ENCODE results near the gene ERI3. TPM values are rescaled to one million over a fixed set of nuclear protein-coding genes. Genes with fewer than 3 reads are reported as not detected.

ERI3 gene
- polyA plus RNA-seq, 2 donors, result 15.1 to 26.1 TPM

- no peak overlapping the region for H3K4me3 ChIP-seq (ENCODE audit: low read depth in 1 of 2, low read length in 2 of 2)
- no peaks in the 10 kb centered on the region for H3K9me3 ChIP-seq (ENCODE audit: control insufficient read depth in 2 of 2, insufficient read depth in 1 of 2, low read depth in 1 of 2, low read length in 1 of 2)
- 85 to 88% methylated on average over 2 of the region's 2 CpGs for WGBS, 2 donors
- no peaks in the 10 kb centered on the region for H3K27me3 ChIP-seq (ENCODE audit: control insufficient read depth in 1 of 2, insufficient read depth in 2 of 2, low read length in 2 of 2)
- H3K36me3 ChIP-seq (ENCODE audit: control insufficient read depth in 2 of 2, insufficient read depth in 2 of 2, low read length in 1 of 2), result peaks cover 6 to 10% of the 10 kb centered on the region in 2 donors
- H3K27ac ChIP-seq (ENCODE audit: low read depth in 2 of 2, low read length in 1 of 2), result no peak overlapping the region
- H3K4me1 ChIP-seq (ENCODE audit: control insufficient read depth in 2 of 2, insufficient read depth in 2 of 2, low read length in 1 of 2), result no peaks in the 10 kb centered on the region
Observed at GRCh38 chr1:44321466-44321865, 33.6 kb downstream of the ERI3 start.

DNA sequence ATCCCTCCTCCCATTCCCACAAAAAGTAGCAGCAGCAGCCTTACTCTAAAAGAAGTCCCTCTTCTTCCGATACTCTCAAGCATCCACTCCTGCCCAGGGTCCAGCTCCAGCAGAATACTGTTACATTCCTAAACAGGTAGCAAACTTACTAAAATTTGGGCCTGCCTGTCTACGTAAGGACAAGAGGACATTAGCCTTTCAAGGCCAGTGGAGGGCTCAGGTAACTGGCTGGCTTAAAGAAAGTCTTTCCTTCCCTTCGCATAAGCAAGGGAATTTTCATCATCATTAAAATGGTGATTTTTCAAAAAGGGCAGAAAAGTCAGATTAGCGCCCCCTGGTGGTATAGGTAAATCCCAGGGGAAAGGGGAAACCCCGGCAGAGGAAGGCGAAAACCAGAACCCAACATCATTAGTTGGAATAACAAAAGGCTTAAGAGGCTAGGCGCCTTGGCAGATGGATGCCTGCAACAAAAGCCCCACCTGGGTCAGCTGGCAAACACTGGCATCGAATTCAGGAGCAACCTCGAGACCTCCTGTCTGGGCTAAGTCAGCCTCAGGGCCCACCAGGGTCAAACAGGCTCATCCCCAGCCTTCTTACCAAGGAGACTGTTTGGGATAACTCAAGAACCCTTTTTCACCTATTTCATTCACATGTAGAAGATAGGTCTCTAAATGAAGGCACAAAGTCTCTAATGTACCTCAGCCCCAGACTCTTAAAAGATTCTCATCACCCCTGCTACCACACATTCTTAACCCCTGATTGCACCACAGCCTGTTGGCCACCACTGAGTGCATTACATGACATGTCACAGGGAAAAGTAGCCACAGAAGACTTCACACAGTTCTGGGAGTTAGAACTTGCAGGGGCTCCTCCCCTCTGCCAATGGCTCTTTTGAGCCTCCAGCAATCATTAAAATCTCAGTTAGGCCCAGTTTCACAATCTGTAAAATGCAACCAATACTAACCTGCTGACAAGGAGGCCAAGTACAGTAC is 36.7 kb downstream of the ERI3 start:
- Histone ChIP-seq H3K27me3 (ENCODE audit: control insufficient read depth in 1 of 2, insufficient read depth in 2 of 2, low read length in 2 of 2) (no peaks in the 10 kb centered on the region), H3K36me3 (ENCODE audit: control insufficient read depth in 2 of 2, insufficient read depth in 2 of 2, low read length in 1 of 2) (peaks cover 8 to 12% of the 10 kb centered on the region in 2 donors), H3K4me1 (ENCODE audit: control insufficient read depth in 2 of 2, insufficient read depth in 2 of 2, low read length in 1 of 2) (no peaks in the 10 kb centered on the region), H3K4me3 (ENCODE audit: low read depth in 1 of 2, low read length in 2 of 2) (no peak overlapping the region), H3K27ac (ENCODE audit: low read depth in 2 of 2, low read length in 1 of 2) (no peak overlapping the region), H3K9me3 (ENCODE audit: control insufficient read depth in 2 of 2, insufficient read depth in 1 of 2, low read depth in 1 of 2, low read length in 1 of 2) (no peaks in the 10 kb centered on the region)
- 47 to 48% methylated on average over 9 of the region's 9 CpGs for WGBS, 2 donors

GRCh38 chr1:44316231-44316759 is 38.8 kb downstream of the ERI3 start:
- no peak overlapping the region for H3K4me3 ChIP-seq (ENCODE audit: low read depth in 1 of 2, low read length in 2 of 2)
- WGBS, 2 donors, result 39 to 55% methylated on average over 1 of the region's 1 CpG
- H3K36me3 ChIP-seq (ENCODE audit: control insufficient read depth in 2 of 2, insufficient read depth in 2 of 2, low read length in 1 of 2), result peaks cover 12 to 13% of the 10 kb centered on the region in 2 donors
- no peaks in the 10 kb centered on the region for H3K9me3 ChIP-seq (ENCODE audit: control insufficient read depth in 2 of 2, insufficient read depth in 1 of 2, low read depth in 1 of 2, low read length in 1 of 2)
- H3K4me1 ChIP-seq (ENCODE audit: control insufficient read depth in 2 of 2, insufficient read depth in 2 of 2, low read length in 1 of 2), result no peaks in the 10 kb centered on the region
- no peak overlapping the region for H3K27ac ChIP-seq (ENCODE audit: low read depth in 2 of 2, low read length in 1 of 2)
- H3K27me3 ChIP-seq (ENCODE audit: control insufficient read depth in 1 of 2, insufficient read depth in 2 of 2, low read length in 2 of 2), result no peaks in the 10 kb centered on the region

GRCh38 chr1:44315521-44315920 is 39.5 kb downstream of the ERI3 start:
- H3K27me3 ChIP-seq (ENCODE audit: control insufficient read depth in 1 of 2, insufficient read depth in 2 of 2, low read length in 2 of 2), result no peaks in the 10 kb centered on the region
- no peaks in the 10 kb centered on the region for H3K9me3 ChIP-seq (ENCODE audit: control insufficient read depth in 2 of 2, insufficient read depth in 1 of 2, low read depth in 1 of 2, low read length in 1 of 2)
- peaks cover 11 to 13% of the 10 kb centered on the region in 2 donors for H3K36me3 ChIP-seq (ENCODE audit: control insufficient read depth in 2 of 2, insufficient read depth in 2 of 2, low read length in 1 of 2)
- no peak overlapping the region for H3K4me3 ChIP-seq (ENCODE audit: low read depth in 1 of 2, low read length in 2 of 2)
- no peak overlapping the region for H3K27ac ChIP-seq (ENCODE audit: low read depth in 2 of 2, low read length in 1 of 2)
- no peaks in the 10 kb centered on the region for H3K4me1 ChIP-seq (ENCODE audit: control insufficient read depth in 2 of 2, insufficient read depth in 2 of 2, low read length in 1 of 2)

DNA sequence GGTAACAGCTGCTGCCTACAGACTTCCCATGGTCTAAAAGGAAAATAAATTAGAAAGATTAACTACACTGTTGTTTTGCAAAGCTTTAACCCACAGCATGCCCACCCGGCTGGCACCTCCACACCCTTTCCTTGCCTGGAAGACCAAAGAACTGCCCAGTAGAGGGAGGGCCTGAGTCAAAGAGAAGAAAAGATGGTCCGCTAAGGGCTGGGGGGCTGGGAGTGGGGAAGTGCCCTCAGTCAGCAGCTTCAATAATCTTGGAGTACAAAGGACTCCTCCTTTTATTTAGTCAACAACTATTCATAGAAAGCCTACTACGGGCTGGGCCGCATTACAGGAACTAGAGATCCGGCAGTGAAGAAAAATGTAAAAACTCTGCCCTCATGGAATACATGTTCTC is 40.6 kb downstream of the ERI3 start:
- no peaks in the 10 kb centered on the region for H3K27me3 ChIP-seq (ENCODE audit: control insufficient read depth in 1 of 2, insufficient read depth in 2 of 2, low read length in 2 of 2)
- H3K4me3 ChIP-seq (ENCODE audit: low read depth in 1 of 2, low read length in 2 of 2), result no peak overlapping the region
- 69 to 70% methylated on average over 5 of the region's 5 CpGs for WGBS, 2 donors
- no peaks in the 10 kb centered on the region for H3K4me1 ChIP-seq (ENCODE audit: control insufficient read depth in 2 of 2, insufficient read depth in 2 of 2, low read length in 1 of 2)
- no peaks in the 10 kb centered on the region for H3K9me3 ChIP-seq (ENCODE audit: control insufficient read depth in 2 of 2, insufficient read depth in 1 of 2, low read depth in 1 of 2, low read length in 1 of 2)
- H3K27ac ChIP-seq (ENCODE audit: low read depth in 2 of 2, low read length in 1 of 2), result no peak overlapping the region
- peaks cover 11 to 15% of the 10 kb centered on the region in 2 donors for H3K36me3 ChIP-seq (ENCODE audit: control insufficient read depth in 2 of 2, insufficient read depth in 2 of 2, low read length in 1 of 2)

- Histone ChIP-seq H3K4me1 (ENCODE audit: control insufficient read depth in 2 of 2, insufficient read depth in 2 of 2, low read length in 1 of 2) (no peaks in the 10 kb centered on the region), H3K27me3 (ENCODE audit: control insufficient read depth in 1 of 2, insufficient read depth in 2 of 2, low read length in 2 of 2) (no peaks in the 10 kb centered on the region), H3K9me3 (ENCODE audit: control insufficient read depth in 2 of 2, insufficient read depth in 1 of 2, low read depth in 1 of 2, low read length in 1 of 2) (no peaks in the 10 kb centered on the region), H3K4me3 (ENCODE audit: low read depth in 1 of 2, low read length in 2 of 2) (no peak overlapping the region), H3K36me3 (ENCODE audit: control insufficient read depth in 2 of 2, insufficient read depth in 2 of 2, low read length in 1 of 2) (peaks cover 10 to 11% of the 10 kb centered on the region in 2 donors), H3K27ac (ENCODE audit: low read depth in 2 of 2, low read length in 1 of 2) (no peak overlapping the region)
- WGBS, 2 donors, result 80 to 88% methylated on average over 3 of the region's 3 CpGs
Observed at GRCh38 chr1:44313265-44313918, 41.7 kb downstream of the ERI3 start.

DNA sequence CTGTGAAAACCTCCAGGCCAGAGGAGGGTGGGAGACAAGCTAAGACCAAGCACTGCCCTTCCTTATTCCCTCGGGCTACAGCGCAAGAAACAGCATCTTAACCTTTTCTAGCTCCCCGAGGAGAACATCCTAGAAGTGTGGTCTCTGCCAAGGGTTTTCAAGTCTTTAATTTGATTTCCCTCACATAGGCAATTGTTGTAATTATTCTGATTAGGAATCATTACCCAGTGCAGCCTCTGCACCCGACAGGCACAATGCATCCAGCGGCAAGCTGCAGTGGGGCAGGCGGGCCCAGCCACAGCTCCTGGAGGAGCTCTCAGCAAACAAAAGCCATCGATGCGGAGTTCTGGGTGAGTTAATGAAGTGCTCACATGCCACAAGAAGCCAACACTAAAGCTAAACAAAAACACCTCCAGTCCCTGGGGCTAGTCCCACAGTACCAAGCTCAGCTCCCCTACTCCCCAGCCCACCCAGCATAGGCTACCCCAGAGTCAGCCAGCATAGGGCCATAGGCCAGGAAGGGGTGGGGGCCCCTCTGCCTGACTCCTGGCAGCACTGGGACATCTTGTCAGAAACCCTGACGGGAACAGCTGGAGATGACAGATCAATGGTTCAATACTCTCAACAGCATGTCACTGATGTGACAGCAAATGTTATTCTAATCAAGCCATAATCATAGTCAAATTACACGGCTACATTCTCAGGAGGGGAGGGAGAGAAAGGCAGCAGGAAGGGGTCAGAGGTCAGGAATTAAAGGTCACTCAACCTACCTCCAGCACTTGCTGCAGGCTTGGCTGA is 42.5 kb downstream of the ERI3 start:
- WGBS, 2 donors, result 88 to 89% methylated on average over 10 of the region's 10 CpGs
- Histone ChIP-seq H3K27ac (ENCODE audit: low read depth in 2 of 2, low read length in 1 of 2) (no peak overlapping the region), H3K4me1 (ENCODE audit: control insufficient read depth in 2 of 2, insufficient read depth in 2 of 2, low read length in 1 of 2) (no peaks in the 10 kb centered on the region), H3K36me3 (ENCODE audit: control insufficient read depth in 2 of 2, insufficient read depth in 2 of 2, low read length in 1 of 2) (peaks cover 14% of the 10 kb centered on the region in 2 donors), H3K27me3 (ENCODE audit: control insufficient read depth in 1 of 2, insufficient read depth in 2 of 2, low read length in 2 of 2) (no peaks in the 10 kb centered on the region), H3K9me3 (ENCODE audit: control insufficient read depth in 2 of 2, insufficient read depth in 1 of 2, low read depth in 1 of 2, low read length in 1 of 2) (no peaks in the 10 kb centered on the region), H3K4me3 (ENCODE audit: low read depth in 1 of 2, low read length in 2 of 2) (no peak overlapping the region)

DNA sequence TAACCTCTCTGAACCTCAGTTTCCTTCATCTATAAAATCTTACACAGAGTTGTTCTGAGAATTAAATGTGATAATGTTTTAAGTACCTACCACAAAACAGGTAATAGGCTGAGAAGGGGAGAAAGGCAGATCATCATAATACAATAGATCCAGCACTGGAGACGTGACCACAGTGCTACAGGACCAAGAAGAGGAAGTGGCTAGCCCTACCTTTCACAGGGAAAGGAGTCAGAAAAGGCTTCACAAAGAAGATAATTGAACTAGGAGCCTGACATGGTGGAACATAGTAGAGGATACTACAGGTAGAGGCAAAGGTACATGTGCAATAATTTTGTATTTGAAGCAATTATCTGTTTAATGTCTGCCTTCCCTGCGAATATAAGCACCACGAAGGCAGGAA is 45.1 kb downstream of the ERI3 start:
- no peaks in the 10 kb centered on the region for H3K9me3 ChIP-seq (ENCODE audit: control insufficient read depth in 2 of 2, insufficient read depth in 1 of 2, low read depth in 1 of 2, low read length in 1 of 2)
- 94 to 96% methylated on average over 3 of the region's 3 CpGs for WGBS, 2 donors
- H3K36me3 ChIP-seq (ENCODE audit: control insufficient read depth in 2 of 2, insufficient read depth in 2 of 2, low read length in 1 of 2), result peaks cover 22 to 23% of the 10 kb centered on the region in 2 donors
- no peak overlapping the region for H3K4me3 ChIP-seq (ENCODE audit: low read depth in 1 of 2, low read length in 2 of 2)
- no peaks in the 10 kb centered on the region for H3K4me1 ChIP-seq (ENCODE audit: control insufficient read depth in 2 of 2, insufficient read depth in 2 of 2, low read length in 1 of 2)
- no peak overlapping the region for H3K27ac ChIP-seq (ENCODE audit: low read depth in 2 of 2, low read length in 1 of 2)
- no peaks in the 10 kb centered on the region for H3K27me3 ChIP-seq (ENCODE audit: control insufficient read depth in 1 of 2, insufficient read depth in 2 of 2, low read length in 2 of 2)

GRCh38 chr1:44305962-44306422 is 49.1 kb downstream of the ERI3 start:
- peaks cover 21 to 22% of the 10 kb centered on the region in 2 donors for H3K36me3 ChIP-seq (ENCODE audit: control insufficient read depth in 2 of 2, insufficient read depth in 2 of 2, low read length in 1 of 2)
- H3K4me1 ChIP-seq (ENCODE audit: control insufficient read depth in 2 of 2, insufficient read depth in 2 of 2, low read length in 1 of 2), result no peaks in the 10 kb centered on the region
- 76 to 80% methylated on average over 12 of the region's 12 CpGs for WGBS, 2 donors
- H3K9me3 ChIP-seq (ENCODE audit: control insufficient read depth in 2 of 2, insufficient read depth in 1 of 2, low read depth in 1 of 2, low read length in 1 of 2), result no peaks in the 10 kb centered on the region
- no peaks in the 10 kb centered on the region for H3K27me3 ChIP-seq (ENCODE audit: control insufficient read depth in 1 of 2, insufficient read depth in 2 of 2, low read length in 2 of 2)
- H3K4me3 ChIP-seq (ENCODE audit: low read depth in 1 of 2, low read length in 2 of 2), result no peak overlapping the region
- no peak overlapping the region for H3K27ac ChIP-seq (ENCODE audit: low read depth in 2 of 2, low read length in 1 of 2)
